ENCODE measurements around the gene DNER. TPM values are rescaled to one million over a fixed set of nuclear protein-coding genes. Genes with fewer than 3 reads are reported as not detected.

The DNER gene
- total and polyA plus RNA-seq, 2 donors (not counting 1 experiment from before 2014, with no cell fraction given): not detected

DNA sequence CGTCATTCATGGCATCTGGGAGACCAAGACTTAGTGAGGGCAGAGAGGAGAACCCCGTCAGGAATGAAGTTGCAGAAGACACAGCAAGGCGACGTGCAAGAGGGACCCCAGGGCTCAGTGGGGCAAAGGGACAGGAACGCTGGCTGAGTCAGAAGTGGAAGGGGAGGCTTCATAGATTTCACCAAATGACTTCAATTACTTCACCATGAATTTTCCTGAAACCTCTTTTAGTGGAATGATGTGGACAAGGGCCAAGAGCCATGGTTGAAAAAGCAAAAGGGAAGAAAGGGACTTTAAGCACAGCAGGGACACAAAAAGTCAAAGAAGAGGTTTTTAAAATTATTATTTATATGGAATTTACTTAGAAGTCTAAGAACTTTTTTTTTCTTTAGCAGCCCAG is 301.7 kb downstream of the DNER start:
- TF ChIP-seq EZH2 (IDR thresholded peaks at IDR 0.05; ENCODE audit: borderline replicate concordance, insufficient read depth, low read depth, low read length, poor library complexity, severe bottlenecking): no peak
- TF ChIP-seq CTCF (IDR thresholded peaks at IDR 0.05): no peak
- no peaks in the 10 kb centered on the region for H3K36me3 ChIP-seq (replicated peaks in 1 of 2; ENCODE audit: control extremely low read depth in 1 of 2, control insufficient read depth in 1 of 2, extremely low read depth in 1 of 2, insufficient read depth in 2 of 2, low read length in 1 of 2)
- no peak overlapping the region for H3K4me2 ChIP-seq (replicated peaks; ENCODE audit: low read depth, low read length, poor library complexity, severe bottlenecking)
- H3K27me3 ChIP-seq (replicated peaks in 1 of 4; ENCODE audit: control extremely low read depth in 1 of 4, control insufficient read depth in 3 of 4, insufficient read depth in 4 of 4, low read length in 3 of 4): no peaks in the 10 kb centered on the region
- Mint-ChIP-seq H3K4me1 (peaks cover 11% of the 10 kb centered on the region), H3K27ac (no peak overlapping the region), H3K27me3 (no peaks in the 10 kb centered on the region), H3K4me3 (no peak overlapping the region), H3K9me3 (ENCODE audit: insufficient read depth) (peaks cover 3% of the 10 kb centered on the region)
- H3K4me3 ChIP-seq (ENCODE audit: control extremely low read depth in 1 of 5, extremely low read depth in 1 of 5, insufficient read depth in 1 of 5, low read depth in 2 of 5, low read length in 4 of 5): no peak overlapping the region
- H3K4me1 ChIP-seq (ENCODE audit: control insufficient read depth in 2 of 2, insufficient read depth in 2 of 2, low read length in 2 of 2): peaks cover 14 to 16% of the 10 kb centered on the region in 2 donors
- WGBS (ENCODE audit: insufficient coverage): 95% methylated on average over 2 of the region's 5 CpGs
- peaks cover 0 to 10% (median 0%) of the 10 kb centered on the region in 3 donors for H3K9me3 ChIP-seq (ENCODE audit: control extremely low read depth in 1 of 3, control insufficient read depth in 2 of 3, insufficient read depth in 1 of 3, low read length in 2 of 3)
- H3K79me2 ChIP-seq (ENCODE audit: control insufficient read depth, insufficient read depth, low read length): no peaks in the 10 kb centered on the region
- intact Hi-C loops (cut with micrococcal nuclease): no loop called here
- H3K9ac ChIP-seq (ENCODE audit: low read length): no peak overlapping the region
- DNase-seq (no peak), ATAC-seq (ENCODE audit: low read depth) (no peak)
- ChIA-PET POLR2A (no interaction called here), CTCF (no interaction called here)
- no peak overlapping the region for H2AFZ ChIP-seq (ENCODE audit: insufficient read depth, low read depth, low read length, poor library complexity, severe bottlenecking)
- H3K27ac ChIP-seq (ENCODE audit: low read length in 2 of 2): no peak overlapping the region
- H4K20me1 ChIP-seq (ENCODE audit: control insufficient read depth, insufficient read depth, low read length, poor library complexity, severe bottlenecking): no peaks in the 10 kb centered on the region

GRCh38 chr2:229410946-229411345 is 303.4 kb downstream of the DNER start:
- intact Hi-C loops (cut with micrococcal nuclease): no loop called here
- no peaks in the 10 kb centered on the region for H4K20me1 ChIP-seq (ENCODE audit: control insufficient read depth, insufficient read depth, low read length, poor library complexity, severe bottlenecking)
- 100% methylated on average over 1 of the region's 5 CpGs for WGBS (ENCODE audit: insufficient coverage)
- peaks cover 3% of the 10 kb centered on the region for H3K4me1 Mint-ChIP-seq
- H3K9me3 ChIP-seq (ENCODE audit: control extremely low read depth in 1 of 3, control insufficient read depth in 2 of 3, insufficient read depth in 1 of 3, low read length in 2 of 3): peaks cover 0 to 10% (median 0%) of the 10 kb centered on the region in 3 donors
- H3K4me2 ChIP-seq (replicated peaks; ENCODE audit: low read depth, low read length, poor library complexity, severe bottlenecking): no peak overlapping the region
- no peaks in the 10 kb centered on the region for H3K36me3 ChIP-seq (replicated peaks in 1 of 2; ENCODE audit: control extremely low read depth in 1 of 2, control insufficient read depth in 1 of 2, extremely low read depth in 1 of 2, insufficient read depth in 2 of 2, low read length in 1 of 2)
- H3K27me3 Mint-ChIP-seq: no peaks in the 10 kb centered on the region
- no peak overlapping the region for H3K4me3 ChIP-seq (ENCODE audit: control extremely low read depth in 1 of 5, extremely low read depth in 1 of 5, insufficient read depth in 1 of 5, low read depth in 2 of 5, low read length in 4 of 5)
- no peak overlapping the region for H3K27ac ChIP-seq (ENCODE audit: low read length in 2 of 2)
- no peaks in the 10 kb centered on the region for H3K27me3 ChIP-seq (replicated peaks in 1 of 4; ENCODE audit: control extremely low read depth in 1 of 4, control insufficient read depth in 3 of 4, insufficient read depth in 4 of 4, low read length in 3 of 4)
- H3K4me1 ChIP-seq (ENCODE audit: control insufficient read depth in 2 of 2, insufficient read depth in 2 of 2, low read length in 2 of 2): peaks cover under 1 to 1% of the 10 kb centered on the region in 2 donors
- ATAC-seq (ENCODE audit: low read depth) (no peak), DNase-seq (no peak)
- no peak overlapping the region for H2AFZ ChIP-seq (ENCODE audit: insufficient read depth, low read depth, low read length, poor library complexity, severe bottlenecking)
- H3K9me3 Mint-ChIP-seq (ENCODE audit: insufficient read depth): peaks cover 3% of the 10 kb centered on the region
- no peak overlapping the region for H3K9ac ChIP-seq (ENCODE audit: low read length)
- no peak overlapping the region for H3K4me3 Mint-ChIP-seq
- no peak overlapping the region for H3K27ac Mint-ChIP-seq
- H3K79me2 ChIP-seq (ENCODE audit: control insufficient read depth, insufficient read depth, low read length): no peaks in the 10 kb centered on the region
- TF ChIP-seq EZH2 (IDR thresholded peaks at IDR 0.05; ENCODE audit: borderline replicate concordance, insufficient read depth, low read depth, low read length, poor library complexity, severe bottlenecking) (no peak), CTCF (IDR thresholded peaks at IDR 0.05) (no peak)
- ChIA-PET CTCF (interaction anchor here (0.6 kb wide), 1 partner anchor 53 kb away, joined by 3 read pairs; no protein-coding TSS in a partner anchor), POLR2A (no interaction called here)
